Activated CD4-positive, alpha-beta T cell treated with anti-CD3 and anti-CD28 coated beads, Interleukin-2, amount 50 U/mL, for 24 hours (primary cell): ENCODE data around the gene GFRA4.

Experiments
- DNase-seq, 2 donors: peaks; one replicate each; pipeline ENCODE4 v3.0.0-alpha.2; 2020; ENCODE audit warnings: low read depth in 1 of 2, low spot score in 1 of 2

The GFRA4 gene

GRCh38 chr20:3696200-3696599 is 33.0 kb upstream of the GFRA4 start:
- DNase-seq: no peak

- DNase-seq: no peak
Observed at GRCh38 chr20:3694864-3695263, 31.7 kb upstream of the GFRA4 start.

- no peak for DNase-seq
Observed at GRCh38 chr20:3693376-3693775, 30.2 kb upstream of the GFRA4 start.

- no peak for DNase-seq
Observed at GRCh38 chr20:3692706-3693294, 29.6 kb upstream of the GFRA4 start.

GRCh38 chr20:3691897-3692296 is 28.7 kb upstream of the GFRA4 start:
- no peak for DNase-seq

GRCh38 chr20:3691306-3691705 is 28.1 kb upstream of the GFRA4 start:
- DNase-seq: no peak

- no peak for DNase-seq
Observed at GRCh38 chr20:3690413-3690812, 27.2 kb upstream of the GFRA4 start.

GRCh38 chr20:3689978-3690377 is 26.8 kb upstream of the GFRA4 start:
- no peak for DNase-seq

- no peak for DNase-seq
Observed at GRCh38 chr20:3687655-3688054, 24.5 kb upstream of the GFRA4 start.

GRCh38 chr20:3686867-3687321 is 23.7 kb upstream of the GFRA4 start:
- no peak for DNase-seq

- no peak for DNase-seq
Observed at GRCh38 chr20:3686421-3686820, 23.2 kb upstream of the GFRA4 start.

- no peak for DNase-seq
Observed at GRCh38 chr20:3685341-3685740, 22.1 kb upstream of the GFRA4 start.

GRCh38 chr20:3681931-3682781 is 19.0 kb upstream of the GFRA4 start, which contains the start of gene ADAM33:
ADAM33 (minus strand) TSS chr20:3682010; CDS start chr20:3682004, 6 bp downstream.
- DNase-seq: no peak

GRCh38 chr20:3681352-3681930 is 18.2 kb upstream of the GFRA4 start:
- no peak for DNase-seq

GRCh38 chr20:3680701-3681351 is 17.6 kb upstream of the GFRA4 start:
- DNase-seq: no peak

GRCh38 chr20:3679749-3680700 is 16.8 kb upstream of the GFRA4 start:
- DNase-seq: no peak

- DNase-seq: no peak
Observed at GRCh38 chr20:3678856-3679720, 15.9 kb upstream of the GFRA4 start.

GRCh38 chr20:3678198-3678597 is 15.0 kb upstream of the GFRA4 start:
- no peak for DNase-seq

GRCh38 chr20:3677733-3678132 is 14.5 kb upstream of the GFRA4 start:
- no peak for DNase-seq
